ENCODE results near the gene MPIG6B. TPM values are rescaled to one million over a fixed set of nuclear protein-coding genes. Genes with fewer than 3 reads are reported as not detected.

The MPIG6B gene
- total and polyA plus RNA-seq, 8 donors: 1.2 to 3.5 (median 2.8) TPM

DNA sequence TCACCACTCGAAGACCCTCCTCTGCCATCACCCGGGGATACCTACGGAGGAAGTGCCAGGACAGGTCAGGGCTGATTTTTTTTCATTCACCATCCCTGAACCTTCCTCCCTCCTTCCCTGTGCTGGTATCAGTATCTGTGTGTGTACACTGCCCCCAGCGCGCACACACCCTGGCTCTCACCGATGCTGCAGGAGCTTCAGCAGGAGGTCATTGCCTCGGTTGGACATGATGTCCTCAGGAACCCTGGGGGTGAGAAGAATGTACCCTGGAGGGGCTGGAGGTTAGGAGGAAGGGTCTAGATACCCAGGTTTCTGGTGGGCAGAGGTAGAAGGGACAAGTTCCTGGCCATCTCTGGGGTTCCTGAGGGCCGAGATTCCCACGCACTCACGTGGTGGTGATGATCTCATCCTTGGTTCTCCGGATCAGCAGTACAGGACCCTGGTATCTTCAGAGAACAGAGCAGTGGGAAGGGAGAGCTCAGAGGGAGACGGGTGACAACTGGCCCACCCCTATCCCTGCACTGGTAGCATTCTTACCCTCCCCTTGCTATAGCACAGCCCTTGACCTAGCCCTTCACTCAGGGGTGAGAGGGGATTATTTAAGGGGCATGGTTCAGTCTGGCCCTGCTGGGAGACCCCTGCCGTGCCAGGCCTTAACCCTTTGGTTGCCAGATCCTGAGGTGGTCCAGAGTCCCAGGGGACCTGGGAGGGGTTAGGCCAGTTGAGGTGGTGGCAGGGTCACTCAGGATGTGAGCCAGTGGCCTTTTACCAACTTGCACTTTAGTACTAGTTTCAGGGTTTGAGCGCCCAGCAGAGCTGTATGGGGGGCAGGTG is 35.1 kb upstream of the MPIG6B start:
- TF ChIP-seq, protein P1, sequence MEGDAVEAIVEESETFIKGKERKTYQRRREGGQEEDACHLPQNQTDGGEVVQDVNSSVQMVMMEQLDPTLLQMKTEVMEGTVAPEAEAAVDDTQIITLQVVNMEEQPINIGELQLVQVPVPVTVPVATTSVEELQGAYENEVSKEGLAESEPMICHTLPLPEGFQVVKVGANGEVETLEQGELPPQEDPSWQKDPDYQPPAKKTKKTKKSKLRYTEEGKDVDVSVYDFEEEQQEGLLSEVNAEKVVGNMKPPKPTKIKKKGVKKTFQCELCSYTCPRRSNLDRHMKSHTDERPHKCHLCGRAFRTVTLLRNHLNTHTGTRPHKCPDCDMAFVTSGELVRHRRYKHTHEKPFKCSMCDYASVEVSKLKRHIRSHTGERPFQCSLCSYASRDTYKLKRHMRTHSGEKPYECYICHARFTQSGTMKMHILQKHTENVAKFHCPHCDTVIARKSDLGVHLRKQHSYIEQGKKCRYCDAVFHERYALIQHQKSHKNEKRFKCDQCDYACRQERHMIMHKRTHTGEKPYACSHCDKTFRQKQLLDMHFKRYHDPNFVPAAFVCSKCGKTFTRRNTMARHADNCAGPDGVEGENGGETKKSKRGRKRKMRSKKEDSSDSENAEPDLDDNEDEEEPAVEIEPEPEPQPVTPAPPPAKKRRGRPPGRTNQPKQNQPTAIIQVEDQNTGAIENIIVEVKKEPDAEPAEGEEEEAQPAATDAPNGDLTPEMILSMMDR (IDR thresholded peaks at IDR 0.05): no peak
- no peak for ATAC-seq
- Histone ChIP-seq H3K9me3 (no peaks in the 10 kb centered on the region), H3K4me1 (peaks cover 0 to 4% of the 10 kb centered on the region in 2 donors), H3K27ac (no peak overlapping the region), H3K36me3 (peaks cover 0 to 91% of the 10 kb centered on the region in 2 donors), H3K4me3 (no peak overlapping the region), H3K27me3 (no peaks in the 10 kb centered on the region)
- intact Hi-C loops (cut with DNase I): no loop called here
- DNase-seq: no peak

DNA sequence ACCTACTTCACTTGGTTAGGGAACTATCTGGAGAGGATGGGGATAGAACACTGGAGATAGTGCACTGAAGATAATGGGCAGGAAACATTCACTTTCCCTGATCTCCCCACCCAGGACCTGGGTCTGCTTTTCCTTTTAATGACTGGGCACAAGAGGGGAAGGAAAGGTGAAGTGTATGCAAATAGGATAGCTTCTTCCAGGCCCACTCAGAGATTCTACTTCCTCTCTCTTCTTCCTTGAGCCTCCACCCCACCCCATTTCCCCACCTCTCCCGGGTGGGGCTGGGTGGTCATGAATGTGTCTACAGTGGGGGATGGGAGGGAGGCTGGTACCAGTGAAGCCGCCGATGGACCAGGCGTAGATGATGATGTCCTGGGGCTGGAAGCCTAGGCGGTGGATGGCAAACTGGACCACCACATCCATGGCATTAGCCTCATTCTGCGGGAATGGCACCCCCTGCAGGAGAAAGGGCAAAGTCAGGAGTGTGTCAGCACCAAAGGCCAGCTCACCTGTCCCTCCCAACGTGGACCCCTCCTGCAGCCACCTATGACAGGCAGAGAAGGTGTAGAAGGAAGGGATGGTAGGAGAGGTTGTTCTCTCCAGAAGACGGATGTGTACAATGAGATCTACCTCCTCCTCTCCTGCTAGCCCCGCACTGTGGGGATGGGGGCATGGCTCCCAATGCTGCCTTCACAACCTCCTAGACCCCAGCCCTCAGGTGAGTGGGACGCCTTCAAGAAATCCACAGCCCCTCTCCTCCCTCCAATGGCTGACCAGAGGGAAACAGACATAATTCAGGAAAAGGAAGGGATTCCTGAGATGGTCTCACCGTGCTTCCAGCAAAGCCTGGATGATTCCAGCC is 33.7 kb upstream of the MPIG6B start:
- Histone ChIP-seq H3K27ac (no peak overlapping the region), H3K36me3 (peaks cover 0 to 100% of the 10 kb centered on the region in 2 donors), H3K4me1 (no peaks in the 10 kb centered on the region), H3K9me3 (no peaks in the 10 kb centered on the region), H3K27me3 (no peaks in the 10 kb centered on the region), H3K4me3 (no peak overlapping the region)
- intact Hi-C loops (cut with DNase I): no loop called here
- ATAC-seq (no peak), DNase-seq (no peak)
- TF ChIP-seq, protein P1 (IDR thresholded peaks at IDR 0.05): no peak

DNA sequence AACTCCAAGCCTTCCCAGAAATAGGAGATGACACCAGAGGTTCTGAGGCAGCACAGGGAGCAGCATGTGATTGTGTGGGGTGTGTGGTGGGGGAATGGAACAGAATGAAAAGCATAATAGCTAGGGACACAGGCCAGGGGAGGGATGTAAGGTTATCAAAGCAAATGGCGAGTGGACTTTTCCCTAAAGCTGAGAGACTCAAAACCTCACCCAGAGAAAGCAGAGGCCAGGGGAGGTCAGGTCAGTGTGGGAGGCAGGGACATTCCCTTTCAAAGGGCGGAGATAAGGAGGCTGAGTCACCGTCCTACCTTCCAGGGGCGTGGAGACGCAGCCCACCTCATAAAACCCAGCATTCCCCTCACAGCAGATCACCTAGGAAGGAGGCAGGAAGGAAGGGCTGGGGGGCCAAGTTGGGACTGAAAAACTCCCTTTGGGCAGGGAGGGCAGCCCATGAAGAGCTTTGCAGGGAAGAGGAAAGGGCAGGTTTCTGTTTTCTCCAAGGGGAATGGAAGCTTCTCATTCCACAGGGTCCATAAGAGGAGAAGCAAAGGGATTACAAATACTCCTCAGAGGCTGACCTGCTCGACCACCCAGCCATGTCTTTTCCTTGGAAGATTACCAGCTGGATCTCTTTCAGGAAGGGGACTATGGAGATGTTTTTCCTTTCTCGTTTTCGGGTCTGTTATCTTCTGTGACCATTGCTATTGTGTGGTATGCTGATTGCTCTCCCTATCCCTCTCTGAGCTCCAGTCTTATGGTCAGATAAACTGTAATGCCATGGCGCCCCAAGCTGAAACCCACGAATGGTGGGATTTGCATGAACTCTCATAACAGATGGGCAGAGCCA is 32.7 kb upstream of the MPIG6B start:
- Histone ChIP-seq H3K27me3 (no peaks in the 10 kb centered on the region), H3K4me1 (no peaks in the 10 kb centered on the region), H3K27ac (no peak overlapping the region), H3K4me3 (no peak overlapping the region), H3K9me3 (no peaks in the 10 kb centered on the region), H3K36me3 (peaks cover 0 to 100% of the 10 kb centered on the region in 2 donors)
- peak; percentile 25 for ATAC-seq
- no peak for DNase-seq
- intact Hi-C loops (cut with DNase I): no loop called here
- TF ChIP-seq, protein P1 (IDR thresholded peaks at IDR 0.05): no peak

DNA sequence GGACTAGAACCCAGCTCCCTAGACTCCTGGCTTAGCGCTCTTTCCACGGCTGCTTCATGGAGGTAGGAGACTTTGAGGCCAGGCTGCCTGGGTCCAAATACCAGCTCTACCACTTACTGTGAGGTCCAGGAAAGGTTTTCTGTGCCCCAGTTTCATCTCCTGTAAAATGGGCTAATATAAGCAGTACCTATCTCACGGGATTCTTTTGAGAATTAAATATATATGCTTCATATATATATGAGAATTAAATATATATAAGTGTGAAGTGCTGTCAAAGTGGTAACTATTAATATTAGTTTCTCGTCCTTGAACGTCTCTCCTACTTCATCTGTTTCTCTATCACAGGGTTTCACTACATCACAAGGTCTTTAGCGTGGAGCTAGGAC is 32.1 kb upstream of the MPIG6B start:
- no peak for ATAC-seq
- Histone ChIP-seq H3K27ac (no peak overlapping the region), H3K36me3 (peaks cover 0 to 100% of the 10 kb centered on the region in 2 donors), H3K4me1 (no peaks in the 10 kb centered on the region), H3K27me3 (no peaks in the 10 kb centered on the region), H3K9me3 (no peaks in the 10 kb centered on the region), H3K4me3 (no peak overlapping the region)
- TF ChIP-seq, protein P1 (IDR thresholded peaks at IDR 0.05): no peak
- no peak for DNase-seq
- intact Hi-C loops (cut with DNase I): no loop called here

Data from left lung (tissue), 10 donors.